Right atrium auricular region (tissue), 2 donors: ENCODE measurements around the gene SHH. TPM values are rescaled to one million over a fixed set of nuclear protein-coding genes. Genes with fewer than 3 reads are reported as not detected.

Experiments
- DNase-seq: peaks from one replicate; pipeline ENCODE4 v3.0.0-alpha.2; 2019; ENCODE audit warnings: low spot score
- H3K27ac ChIP-seq, 2 donors: fragments of 200-600 bp; sonication (generic); 1 replicate in 1 of 2; 2 replicates in 1 of 2; pipeline ENCODE4 v1.5.1; 2016 to 2019
- H3K27me3 ChIP-seq, 2 donors: fragments of 200-600 bp; sonication (generic); one replicate each; pipeline versions ENCODE4 v1.5.1 to v1.6.0; 2017 to 2019
- H3K36me3 ChIP-seq: fragments of 200-600 bp; sonication (generic); one replicate; pipeline ENCODE4 v1.5.1; 2016
- H3K4me1 ChIP-seq, 2 donors: fragments of 200-600 bp; sonication (generic); one replicate each; pipeline versions ENCODE4 v1.5.1 to v1.6.0; 2017 to 2019
- H3K4me3 ChIP-seq, 2 donors: fragments of 200-600 bp; sonication (generic); 1 replicate in 1 of 2; 2 replicates in 1 of 2; pipeline ENCODE4 v1.5.1; 2017 to 2019; ENCODE audit warnings: mild to moderate bottlenecking in 1 of 2, moderate library complexity in 1 of 2
- H3K9me3 ChIP-seq, 2 donors: fragments of 200-600 bp; sonication (generic); one replicate each; pipeline ENCODE4 v1.5.1; 2019
- CTCF ChIP-seq, 2 donors: fragments of 200-600 bp; sonication (generic); IDR thresholded peaks; one replicate each; pipeline ENCODE4 v1.5.1; 2019; ENCODE audit warnings: antibody characterized with exemption in 2 of 2
- total RNA-seq, 2 donors: library from RNA; depleted of rRNA; stranded (reverse); fragments of >200 nt; gene quantifications; one replicate each; pipeline ENCODE4 v1.1.0, GENCODE V29; 2016

The SHH gene
- total RNA-seq, 2 donors from 2014 or later, result not detected

GRCh38 chr7:155857141-155857540, 44.9 kb upstream of the SHH start:
- no peak for TF ChIP-seq CTCF (IDR thresholded peaks at IDR 0.05)
- DNase-seq, result no peak
- H3K36me3 ChIP-seq, result no peaks in the 10 kb centered on the region
- peaks cover 0 to 16% of the 10 kb centered on the region in 2 donors for H3K4me1 ChIP-seq
- H3K27ac ChIP-seq, result no peak overlapping the region
- H3K9me3 ChIP-seq, result peaks cover 0 to 15% of the 10 kb centered on the region in 2 donors
- H3K27me3 ChIP-seq, result no peaks in the 10 kb centered on the region
- no peak overlapping the region for H3K4me3 ChIP-seq

GRCh38 chr7:155856656-155857055, 44.4 kb upstream of the SHH start:
- no peaks in the 10 kb centered on the region for H3K27me3 ChIP-seq
- peaks cover 0 to 15% of the 10 kb centered on the region in 2 donors for H3K9me3 ChIP-seq
- H3K36me3 ChIP-seq, result no peaks in the 10 kb centered on the region
- H3K27ac ChIP-seq, result no peak overlapping the region
- no peak overlapping the region for H3K4me3 ChIP-seq
- DNase-seq, result no peak
- no peak for TF ChIP-seq CTCF (IDR thresholded peaks at IDR 0.05)
- peaks cover 0 to 15% of the 10 kb centered on the region in 2 donors for H3K4me1 ChIP-seq

GRCh38 chr7:155852426-155853301, 40.4 kb upstream of the SHH start:
- no peak for TF ChIP-seq CTCF (IDR thresholded peaks at IDR 0.05)
- H3K27me3 ChIP-seq, result no peaks in the 10 kb centered on the region
- H3K36me3 ChIP-seq, result no peaks in the 10 kb centered on the region
- no peak for DNase-seq
- H3K4me3 ChIP-seq, result no peak overlapping the region
- H3K9me3 ChIP-seq, result peaks cover 0 to 15% of the 10 kb centered on the region in 2 donors
- no peak overlapping the region for H3K27ac ChIP-seq
- H3K4me1 ChIP-seq, result no peaks in the 10 kb centered on the region

- H3K36me3 ChIP-seq, result no peaks in the 10 kb centered on the region
- no peaks in the 10 kb centered on the region for H3K4me1 ChIP-seq
- H3K27ac ChIP-seq, result no peak overlapping the region
- no peak for TF ChIP-seq CTCF (IDR thresholded peaks at IDR 0.05)
- no peaks in the 10 kb centered on the region for H3K27me3 ChIP-seq
- no peak for DNase-seq
- H3K9me3 ChIP-seq, result peaks cover 0 to 15% of the 10 kb centered on the region in 2 donors
- H3K4me3 ChIP-seq, result no peak overlapping the region
Measured at GRCh38 chr7:155851892-155852291, 39.6 kb upstream of the SHH start.

GRCh38 chr7:155850766-155851678, 38.8 kb upstream of the SHH start:
- no peak for DNase-seq
- H3K27ac ChIP-seq, result no peak overlapping the region
- no peak for TF ChIP-seq CTCF (IDR thresholded peaks at IDR 0.05)
- no peaks in the 10 kb centered on the region for H3K4me1 ChIP-seq
- H3K36me3 ChIP-seq, result no peaks in the 10 kb centered on the region
- no peak overlapping the region for H3K4me3 ChIP-seq
- peaks cover 0 to 15% of the 10 kb centered on the region in 2 donors for H3K9me3 ChIP-seq
- no peaks in the 10 kb centered on the region for H3K27me3 ChIP-seq
